ENCODE data around the gene MUC5B. TPM values are rescaled to one million over a fixed set of nuclear protein-coding genes. Genes with fewer than 3 reads are reported as not detected.

MUC5B gene
- total and polyA plus RNA-seq, 2 donors (not counting 3 experiments of a cell fraction or from before 2014, with no cell fraction given) = not detected

GRCh38 chr11:1205121-1205986 is 17.5 kb upstream of the MUC5B start:
- TF ChIP-seq POLR2A (IDR thresholded peaks at IDR 0.05; ENCODE audit: low read depth, low read length) (no peak), MAX (IDR thresholded peaks at IDR 0.05; ENCODE audit: insufficient read depth, insufficient read length) (no peak), MYC (IDR thresholded peaks at IDR 0.05; ENCODE audit: low read depth, low read length) (no peak), FOS (IDR thresholded peaks at IDR 0.05; ENCODE audit: borderline replicate concordance, insufficient read depth, low read length) (no peak), POLR2AphosphoS5 (IDR thresholded peaks at IDR 0.05; ENCODE audit: insufficient read depth, low read depth, low read length) (no peak), CTCF (IDR thresholded peaks at IDR 0.05; ENCODE audit: extremely low read depth in 1 of 2, insufficient read depth in 1 of 2, low read depth in 1 of 2, low read length in 2 of 2) (no peak), GATA2 (IDR thresholded peaks at IDR 0.05; ENCODE audit: insufficient read depth, insufficient read length, low read depth, low read length) (no peak), EZH2 (IDR thresholded peaks at IDR 0.05; ENCODE audit: borderline replicate concordance, low read depth, low read length, severe bottlenecking) (no peak), JUN (IDR thresholded peaks at IDR 0.05; ENCODE audit: borderline replicate concordance, insufficient read depth, insufficient read length, low read depth) (no peak)
- no peak overlapping the region for H3K4me2 ChIP-seq (ENCODE audit: insufficient read depth, low read length)
- no TSS peak for BruUV-seq (replicated peaks)
- H3K9ac ChIP-seq (replicated peaks; ENCODE audit: extremely low read depth, insufficient read depth, low read length) = no peak overlapping the region
- no peaks in the 10 kb centered on the region for H3K9me3 ChIP-seq (replicated peaks; ENCODE audit: control insufficient read depth, insufficient read depth, low read length)
- no peaks in the 10 kb centered on the region for H3K9me1 ChIP-seq (replicated peaks; ENCODE audit: control insufficient read depth, extremely low read depth, insufficient read depth, low read length)
- H3K36me3 ChIP-seq (ENCODE audit: control insufficient read depth in 2 of 2, extremely low read depth in 1 of 2, insufficient read depth in 2 of 2, low read length in 2 of 2) = no peaks in the 10 kb centered on the region
- ChIA-PET POLR2A (no interaction called here), CTCF (interaction anchor here (1.1 to 2.1 kb wide), 2 partner anchors 341 to 370 kb away, joined by 3 to 18 read pairs; no protein-coding TSS in a partner anchor)
- no peaks in the 10 kb centered on the region for H3K4me1 ChIP-seq (ENCODE audit: control insufficient read depth, extremely low read depth, insufficient read depth, low read length)
- DNase-seq (ENCODE audit: low read depth, low spot score) = no peak
- H3K4me3 ChIP-seq (replicated peaks in 1 of 3; ENCODE audit: insufficient read depth in 1 of 3, low read depth in 1 of 3, low read length in 3 of 3) = no peak overlapping the region
- no peaks in the 10 kb centered on the region for H4K20me1 ChIP-seq (replicated peaks; ENCODE audit: control insufficient read depth, extremely low read depth, insufficient read depth, low read length)
- dilution Hi-C loops (cut with MboI; ENCODE audit: extremely low pct_ligation_motif_present, low sequenced_read_pairs) = no loop called here
- intact Hi-C loops (cut with micrococcal nuclease) = no loop called here
- no peaks in the 10 kb centered on the region for H3K27me3 ChIP-seq (ENCODE audit: control insufficient read depth in 2 of 2, insufficient read depth in 2 of 2, low read length in 2 of 2)
- H3K27ac ChIP-seq (ENCODE audit: insufficient read depth, low read depth, low read length) = no peak overlapping the region
- FAIRE-seq = no peak
- no peaks in the 10 kb centered on the region for H3K79me2 ChIP-seq (ENCODE audit: control insufficient read depth, insufficient read depth, low read length)
- H2AFZ ChIP-seq (ENCODE audit: low read depth, low read length) = no peak overlapping the region

Measured in endothelial cell of umbilical vein (primary cell).